ENCODE measurements around the gene MYH6.
"Not testable (repeated sequence)": the region's sequence is repeated elsewhere in the genome, so short reads cannot be mapped to it uniquely, and the experiment has no call there.

MYH6 gene

DNA sequence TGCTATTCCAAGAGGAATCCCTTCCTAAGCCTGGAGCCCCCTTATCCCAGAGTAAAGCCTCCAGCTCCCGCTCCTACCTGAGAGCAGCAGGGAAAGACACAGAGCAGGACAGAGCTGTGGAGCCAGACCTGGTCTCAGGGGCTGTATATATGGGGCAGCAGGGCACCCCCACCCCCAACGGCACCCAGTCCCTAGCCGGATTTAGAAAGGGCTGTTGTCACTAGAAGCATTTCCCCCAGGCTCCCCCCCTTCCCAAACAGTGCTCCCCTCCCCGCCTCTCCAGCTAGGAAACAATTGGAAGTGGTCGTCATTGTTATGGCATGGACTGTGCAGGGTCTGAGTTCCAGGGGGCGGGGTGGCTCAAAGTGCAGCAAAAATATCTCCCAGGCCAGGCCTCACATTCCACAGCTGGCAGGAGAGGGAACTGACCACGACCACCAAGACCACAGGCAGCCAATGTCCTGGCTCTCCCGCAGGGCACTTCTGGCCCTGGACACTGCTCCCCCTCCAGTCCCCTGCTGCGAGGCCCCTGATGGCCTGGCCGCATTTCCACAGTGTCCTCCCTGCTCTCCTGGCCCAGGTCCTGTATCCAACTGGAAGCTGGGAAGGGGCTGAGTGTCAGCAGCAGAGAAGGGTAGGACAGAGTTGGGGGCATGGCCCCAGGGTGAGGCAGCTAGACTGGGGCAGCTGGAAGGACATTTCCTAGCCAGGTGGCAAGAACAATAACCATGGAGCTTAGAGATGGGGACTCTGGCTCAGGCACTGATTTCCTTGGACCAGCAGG lies 27.7 kb upstream of the MYH6 start, which contains the start of gene MYH7:
MYH7 (minus strand) TSS at position 118 of the 784 bp plus-strand sequence. CDS start 1,928 bp downstream, outside the sequence.
- DNase-seq (ENCODE audit: low read depth), result no peak

GRCh38 chr14:23434488-23435222 lies 26.6 kb upstream of the MYH6 start:
- DNase-seq (ENCODE audit: low read depth), result no peak

- DNase-seq (ENCODE audit: low read depth), result no peak
Observed at GRCh38 chr14:23433457-23433856, 25.4 kb upstream of the MYH6 start.

DNA sequence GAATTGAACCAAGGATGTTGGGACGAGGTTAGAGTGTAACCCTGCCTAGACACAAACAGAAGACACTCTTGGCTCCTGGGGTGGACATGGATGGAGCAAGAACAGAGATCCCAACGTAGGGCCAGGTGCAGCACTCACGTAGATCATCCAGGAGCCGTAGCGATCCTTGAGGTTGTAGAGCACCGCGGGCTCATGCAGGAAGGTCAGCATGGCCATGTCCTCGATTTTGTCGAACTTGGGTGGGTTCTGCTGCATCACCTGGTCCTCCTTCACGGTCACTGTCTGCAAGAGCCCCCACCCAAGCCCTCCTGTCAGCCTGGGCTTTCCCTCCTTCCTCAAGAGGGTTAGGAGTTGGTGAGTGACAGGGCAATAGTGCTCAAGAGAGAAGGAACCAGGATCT lies 24.9 kb upstream of the MYH6 start:
- DNase-seq (ENCODE audit: low read depth), result no peak

DNA sequence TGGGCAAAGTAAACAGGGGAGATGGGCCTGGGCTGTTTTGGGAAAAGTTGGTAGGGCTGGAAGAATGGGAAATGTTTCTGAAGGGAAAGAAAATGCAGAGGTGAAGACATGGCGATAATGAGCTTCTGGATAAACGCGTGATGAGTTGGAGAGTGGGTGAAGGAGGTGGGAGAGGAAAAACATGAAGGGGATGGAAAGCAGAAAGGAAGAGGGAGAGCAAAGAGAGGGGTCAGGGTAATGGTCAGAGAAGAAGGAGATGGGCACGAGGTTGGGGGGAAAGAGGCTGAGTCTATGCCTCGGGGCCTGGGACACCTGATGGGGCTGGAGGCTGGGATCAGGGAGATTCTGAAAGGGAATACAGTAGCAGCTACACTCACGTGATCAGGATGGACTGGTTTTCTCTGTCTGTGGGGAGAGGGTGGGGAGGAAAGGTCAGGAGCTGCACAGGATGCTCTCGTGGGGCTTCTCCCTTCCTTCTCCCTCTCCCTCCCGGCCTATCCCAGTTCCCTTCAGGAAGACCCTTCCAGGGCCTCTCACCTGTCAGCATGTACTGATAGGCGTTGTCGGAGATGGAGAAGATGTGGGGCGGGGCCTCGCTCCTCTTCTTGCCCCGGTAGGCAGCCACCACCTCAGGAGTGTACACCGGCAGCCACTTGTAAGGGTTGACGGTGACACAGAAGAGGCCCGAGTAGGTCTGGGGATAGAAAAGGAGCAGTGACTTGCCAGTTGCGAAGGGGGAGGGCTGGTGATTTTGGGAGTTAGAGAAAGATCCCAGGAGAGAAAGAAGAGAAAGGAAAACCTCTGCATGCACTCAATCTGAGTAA lies 24.2 kb upstream of the MYH6 start:
- no peak for DNase-seq (ENCODE audit: low read depth)

- DNase-seq (ENCODE audit: low read depth), result no peak
Observed at GRCh38 chr14:23431486-23431885, 23.4 kb upstream of the MYH6 start.

GRCh38 chr14:23430723-23431085 lies 22.6 kb upstream of the MYH6 start:
- no peak for DNase-seq (ENCODE audit: low read depth)

DNA sequence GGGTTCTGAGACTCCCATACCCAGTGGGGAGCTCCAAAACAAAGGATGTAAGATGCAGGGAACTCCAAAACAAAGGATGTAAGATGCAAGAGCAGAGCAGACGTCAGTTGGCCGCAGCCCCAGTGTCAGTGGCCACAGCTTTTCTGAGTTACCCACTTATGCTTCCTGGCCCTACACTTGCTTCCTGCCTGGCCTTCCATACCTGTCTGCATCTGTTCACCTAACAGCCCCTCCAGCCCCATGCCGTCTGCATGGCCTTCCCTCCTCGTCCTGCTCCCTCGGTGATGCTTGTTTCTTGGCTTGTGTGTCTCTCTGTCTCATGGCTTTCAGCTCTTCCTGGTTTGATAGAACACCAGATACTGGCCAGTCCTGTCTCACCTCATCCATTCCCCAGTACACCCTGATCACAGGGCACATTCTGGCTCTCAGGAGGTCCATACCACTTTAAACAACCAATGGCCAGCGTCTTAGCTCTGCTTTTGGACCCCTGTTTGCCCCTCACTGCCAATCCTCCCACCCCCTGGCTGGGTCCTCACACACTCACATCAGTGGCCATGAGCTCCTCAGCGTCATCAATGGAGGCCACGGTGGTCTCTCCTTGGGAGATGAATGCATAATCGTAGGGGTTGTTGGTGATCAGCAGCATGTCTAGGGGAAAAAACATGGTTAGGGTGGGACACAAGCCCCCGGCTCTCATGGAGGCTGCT lies 22.1 kb upstream of the MYH6 start:
- DNase-seq (ENCODE audit: low read depth), result no peak

- DNase-seq (ENCODE audit: low read depth), result no peak
Observed at GRCh38 chr14:23428686-23429495, 20.8 kb upstream of the MYH6 start.

GRCh38 chr14:23425798-23426197 lies 17.7 kb upstream of the MYH6 start:
- not testable (repeated sequence) for DNase-seq (ENCODE audit: low read depth)

DNA sequence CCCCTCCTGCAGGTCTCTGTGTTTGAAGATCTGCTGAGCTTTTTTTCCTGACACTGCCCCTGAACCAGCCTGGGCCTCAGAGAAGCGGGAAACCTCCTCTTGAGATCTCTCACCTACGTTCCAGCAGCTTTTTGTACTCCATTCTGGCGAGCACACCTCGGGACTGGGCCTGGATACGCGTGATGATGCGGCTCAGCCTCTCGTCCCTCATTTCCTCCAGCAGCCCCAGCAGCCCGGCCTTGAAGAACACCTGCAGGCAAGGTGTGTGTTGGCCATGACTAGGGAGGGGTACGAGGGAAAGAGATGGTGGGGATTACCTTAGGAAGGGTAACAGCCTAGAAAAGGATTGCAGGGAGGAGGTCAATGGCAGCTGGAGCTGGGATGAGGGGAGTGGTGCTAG lies 17.1 kb upstream of the MYH6 start:
- no peak for DNase-seq (ENCODE audit: low read depth)

DNA sequence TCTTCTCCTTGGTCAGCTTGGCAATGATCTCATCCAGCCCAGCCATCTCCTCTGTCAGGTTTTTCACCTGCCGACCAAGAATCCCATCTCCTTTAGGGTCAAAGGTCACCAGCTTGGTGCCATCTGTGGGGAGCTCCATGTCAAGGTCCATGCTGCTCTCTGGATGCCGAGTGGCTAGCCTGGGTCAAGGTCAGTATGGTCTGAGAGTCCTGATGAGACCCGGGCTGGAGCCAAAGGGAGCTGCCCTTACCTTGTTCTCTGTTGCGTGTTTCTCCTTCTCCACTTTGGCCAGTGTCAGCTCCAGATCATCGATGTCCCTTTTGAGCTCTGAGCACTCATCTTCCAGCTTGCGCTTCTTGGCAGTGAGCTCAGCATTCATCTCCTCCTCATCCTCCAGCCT lies 15.6 kb upstream of the MYH6 start:
- DNase-seq (ENCODE audit: low read depth), result no peak

- no peak for DNase-seq (ENCODE audit: low read depth)
Observed at GRCh38 chr14:23421594-23421993, 13.5 kb upstream of the MYH6 start.

DNA sequence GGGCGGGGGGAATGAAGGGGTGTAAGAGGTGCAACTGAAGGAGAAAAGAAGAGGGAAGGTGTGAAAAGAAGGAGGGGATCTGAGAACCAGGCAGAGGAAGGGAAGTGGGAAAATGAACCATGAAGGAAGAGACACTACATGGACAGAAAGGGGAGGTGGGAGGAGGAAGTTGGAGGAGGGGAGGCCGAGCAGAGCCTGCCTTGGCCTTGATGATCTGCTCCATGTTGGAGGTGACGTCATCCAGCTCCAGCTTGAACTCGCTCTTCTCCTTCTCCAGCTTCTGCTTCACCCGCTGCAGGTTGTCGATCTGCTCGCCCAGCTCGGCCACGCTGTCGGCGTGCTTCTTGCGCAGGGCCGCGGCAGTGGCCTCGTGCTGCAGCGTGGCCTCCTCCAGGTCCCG lies 11.6 kb upstream of the MYH6 start:
- DNase-seq (ENCODE audit: low read depth), result not testable (repeated sequence)

DNA sequence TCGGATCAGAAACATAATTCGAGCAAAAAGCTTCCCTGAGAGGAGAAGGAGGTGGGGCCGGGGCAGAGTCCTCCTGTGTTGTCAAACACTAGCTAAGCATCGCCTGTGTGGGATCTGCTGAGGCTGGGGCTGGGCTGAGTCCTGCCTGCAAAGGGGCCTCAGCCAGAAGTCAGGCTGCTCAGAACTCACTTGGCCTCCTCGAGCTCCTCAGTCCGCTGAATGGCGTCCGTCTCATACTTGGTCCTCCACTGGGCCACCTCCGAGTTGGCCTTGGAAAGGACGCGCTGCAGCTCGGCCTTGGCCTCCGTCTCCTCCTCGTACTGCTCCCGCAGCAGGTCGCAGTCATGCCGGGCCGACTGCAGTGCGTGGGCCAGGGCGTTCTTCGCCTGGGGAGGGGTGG lies 9.9 kb upstream of the MYH6 start:
- no peak for DNase-seq (ENCODE audit: low read depth)

DNA sequence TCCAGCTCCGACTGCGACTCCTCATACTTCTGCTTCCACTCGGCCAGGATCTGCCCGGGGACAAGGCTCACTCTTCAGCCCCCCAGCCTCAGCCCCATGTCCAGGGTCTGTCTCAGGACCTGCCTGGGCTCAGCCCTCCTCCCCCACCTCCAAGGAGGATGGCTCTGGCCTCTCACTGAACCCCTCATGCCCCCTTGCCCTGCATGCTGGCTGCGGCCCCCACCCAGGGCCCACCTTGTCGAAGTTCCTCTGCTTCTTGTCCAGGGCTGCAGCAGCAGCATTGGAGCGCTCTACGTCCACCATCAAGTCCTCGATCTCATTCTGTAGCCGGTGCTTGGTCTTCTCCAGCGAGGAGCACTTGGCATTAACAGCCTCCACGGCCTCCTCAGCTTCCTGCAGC lies 9.2 kb upstream of the MYH6 start:
- not testable (repeated sequence) for DNase-seq (ENCODE audit: low read depth)

GRCh38 chr14:23416801-23417200 lies 8.7 kb upstream of the MYH6 start:
- DNase-seq (ENCODE audit: low read depth), result no peak

- DNase-seq (ENCODE audit: low read depth), result no peak
Observed at GRCh38 chr14:23415821-23416778, 8.0 kb upstream of the MYH6 start.

GRCh38 chr14:23414906-23415820 lies 7.1 kb upstream of the MYH6 start:
- DNase-seq (ENCODE audit: low read depth), result no peak

Data from stimulated activated CD8-positive, alpha-beta memory T cell treated with anti-CD3 and anti-CD28 coated beads, Interleukin-4, amount 100 ng/mL, for 24 hours (primary cell).